Inflammatory macrophage (primary cell): ENCODE data around the gene VWA5B1.
A peak's percentile ranks its signal among the peaks of the same experiment; 100 is the strongest.
"Not testable (repeated sequence)": the region's sequence is repeated elsewhere in the genome, so short reads cannot be mapped to it uniquely, and the experiment has no call there.

Source experiments
- DNase-seq, 2 donors: peaks; one replicate each; pipeline ENCODE4 v3.0.0-alpha.2; 2020 to 2022

Gene VWA5B1

DNA sequence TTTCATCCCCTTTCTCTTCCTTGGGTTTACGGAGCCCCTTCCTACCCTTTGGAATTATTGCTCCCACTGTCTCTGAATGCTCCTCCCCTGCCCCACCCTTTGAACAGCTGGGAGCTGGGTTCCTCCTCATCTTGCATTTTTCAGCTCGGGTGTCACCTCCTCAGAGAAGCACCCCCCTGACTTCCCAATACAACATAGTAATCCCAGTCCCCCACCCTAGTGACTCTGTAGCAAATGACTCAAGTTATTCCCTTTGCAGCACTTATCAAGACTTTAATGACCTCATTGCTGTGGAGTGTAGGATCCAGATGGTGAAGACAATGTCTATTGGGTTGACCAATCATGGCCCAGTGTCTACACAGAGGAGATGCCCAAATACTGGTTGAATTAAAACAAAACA is 8.9 kb upstream of the VWA5B1 start:
- no peak for DNase-seq

DNA sequence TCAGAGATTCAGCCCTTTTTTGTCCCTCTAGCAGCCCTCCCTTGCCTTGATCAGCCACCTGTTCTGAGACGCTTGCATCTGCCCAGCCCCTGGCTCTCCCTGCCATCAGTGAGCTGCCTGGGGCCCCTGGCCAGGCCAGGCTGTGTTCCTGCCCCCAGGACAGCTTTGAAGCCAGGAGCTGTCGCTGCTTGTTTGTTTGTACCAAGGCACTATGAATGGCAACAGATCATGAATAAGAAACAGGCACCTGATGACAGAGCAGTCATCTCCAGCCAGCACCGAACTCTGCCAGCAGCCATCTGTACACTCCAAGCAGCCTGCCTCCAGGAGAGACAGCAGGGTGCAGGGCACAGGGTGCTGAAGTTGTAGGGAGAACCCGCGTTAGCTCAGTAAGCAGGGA is 8.1 kb upstream of the VWA5B1 start:
- no peak for DNase-seq

DNA sequence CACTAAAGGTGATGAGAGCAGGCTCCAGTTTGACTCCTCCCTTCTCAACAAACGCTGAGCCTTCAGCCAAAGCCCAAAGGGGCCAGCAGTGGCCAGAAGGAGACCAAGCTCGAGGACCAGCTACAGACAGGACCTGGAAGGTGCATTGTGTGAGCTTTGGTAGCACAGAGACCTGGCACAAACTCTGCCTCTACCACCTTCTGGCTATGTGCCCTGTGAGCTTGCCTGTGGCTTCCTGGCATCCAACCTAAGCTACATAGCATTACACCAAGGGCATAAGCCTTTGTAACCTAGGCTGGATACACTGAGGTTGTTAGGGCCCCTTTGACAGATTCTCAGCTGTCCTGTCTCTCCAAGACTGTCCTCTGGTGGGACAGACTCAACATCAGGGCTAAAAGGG is 6.6 kb upstream of the VWA5B1 start:
- no peak for DNase-seq

DNA sequence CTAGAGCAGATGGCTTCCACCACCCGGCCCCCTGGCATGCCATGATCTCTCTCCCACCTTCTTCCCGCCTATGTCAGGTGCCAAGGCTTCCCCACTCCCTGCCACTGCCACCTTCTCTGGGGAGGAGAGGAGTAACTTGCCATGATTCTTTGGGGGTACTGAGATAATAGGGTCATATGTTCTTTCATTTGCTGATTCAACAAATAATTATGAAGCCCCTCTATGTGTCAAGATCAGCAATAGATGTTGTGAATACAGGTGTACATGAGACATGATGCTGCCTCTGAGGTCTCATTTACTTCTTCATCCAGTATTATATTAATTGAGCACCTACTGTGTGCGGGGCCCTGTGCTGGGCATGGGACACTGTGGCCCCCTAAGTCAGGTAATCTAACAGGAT is 6.0 kb upstream of the VWA5B1 start:
- no peak for DNase-seq

DNA sequence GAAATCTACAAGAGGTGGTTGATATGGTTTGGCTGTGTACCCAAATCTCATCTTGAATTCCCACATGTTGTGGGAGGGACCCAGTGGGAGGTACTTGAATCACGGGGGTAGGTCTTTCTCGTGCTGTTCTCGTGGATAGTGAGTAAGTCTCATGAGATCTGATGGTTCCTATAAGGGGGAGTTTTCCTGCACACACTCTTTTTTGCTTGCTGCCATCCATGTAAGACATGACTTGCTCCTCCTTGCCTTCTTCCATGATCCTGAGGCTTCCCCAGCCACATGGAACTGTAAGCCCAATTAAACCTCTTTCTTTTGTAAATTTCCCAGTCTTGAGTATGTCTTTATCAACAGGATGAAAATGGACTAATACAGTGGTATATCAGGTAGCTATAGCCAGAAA is 5.2 kb upstream of the VWA5B1 start:
- DNase-seq = no peak

DNA sequence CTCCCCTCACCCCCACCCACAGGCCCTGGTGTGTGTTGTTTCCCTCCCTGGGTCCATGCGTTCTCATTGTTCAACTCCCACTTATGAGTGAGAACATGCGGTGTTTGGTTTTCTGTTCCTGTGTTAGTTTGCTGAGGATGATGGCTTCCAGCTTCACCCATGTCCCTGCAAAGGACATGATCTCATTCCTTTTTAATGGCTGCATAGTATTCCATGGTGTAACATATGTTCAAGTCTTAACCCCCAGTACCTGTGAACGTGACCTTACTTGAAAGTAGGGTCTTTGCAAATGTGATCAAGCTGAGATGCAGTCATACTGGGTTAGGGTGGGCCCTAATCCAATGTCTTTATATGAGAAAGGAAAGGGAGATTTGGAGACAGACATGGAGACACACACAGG is 3.0 kb upstream of the VWA5B1 start:
- not testable (repeated sequence) for DNase-seq

DNA sequence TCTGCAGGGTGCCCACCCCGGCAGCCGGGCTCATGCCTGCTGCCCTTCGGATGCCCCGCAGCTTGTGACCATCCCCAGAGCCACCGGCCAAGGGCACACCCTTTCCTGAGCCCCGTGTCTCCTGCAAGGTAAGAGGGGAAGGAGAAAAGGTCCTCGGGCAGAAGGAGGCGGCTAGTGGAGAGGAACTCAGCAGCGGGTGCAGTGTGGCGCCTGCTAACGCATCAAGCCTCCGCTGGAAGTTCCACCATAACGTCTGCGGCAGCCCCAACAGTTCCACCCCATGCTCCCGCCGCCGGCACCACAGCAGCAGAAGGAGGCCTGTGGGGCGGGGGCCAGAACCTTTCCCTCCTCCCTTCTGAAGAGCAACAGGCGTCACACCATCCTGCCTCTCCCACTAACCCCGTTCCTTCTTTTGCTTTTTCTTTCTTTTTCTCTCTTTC is 990 bp downstream of the VWA5B1 start:
- no peak for DNase-seq

DNA sequence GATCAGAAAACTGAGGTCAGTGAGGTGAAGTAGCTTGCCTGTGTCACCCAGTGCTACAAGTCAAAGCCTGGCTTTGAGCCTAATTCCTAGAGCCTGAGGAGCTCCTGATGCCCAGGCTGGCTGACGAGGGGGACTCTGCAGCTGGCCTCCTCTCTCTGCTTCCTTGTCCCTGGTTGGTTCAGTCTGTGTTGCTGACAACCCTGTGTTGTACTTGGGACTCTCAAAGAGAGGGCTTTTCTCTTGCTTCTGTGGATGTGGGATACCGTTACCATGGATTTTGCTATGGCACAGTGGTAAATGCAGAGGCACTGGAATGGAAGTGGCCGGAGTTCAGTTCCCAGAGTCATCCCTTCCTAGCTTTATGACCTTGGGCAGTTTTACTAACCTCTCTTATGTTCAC is 8.0 kb downstream of the VWA5B1 start:
- no peak for DNase-seq

DNA sequence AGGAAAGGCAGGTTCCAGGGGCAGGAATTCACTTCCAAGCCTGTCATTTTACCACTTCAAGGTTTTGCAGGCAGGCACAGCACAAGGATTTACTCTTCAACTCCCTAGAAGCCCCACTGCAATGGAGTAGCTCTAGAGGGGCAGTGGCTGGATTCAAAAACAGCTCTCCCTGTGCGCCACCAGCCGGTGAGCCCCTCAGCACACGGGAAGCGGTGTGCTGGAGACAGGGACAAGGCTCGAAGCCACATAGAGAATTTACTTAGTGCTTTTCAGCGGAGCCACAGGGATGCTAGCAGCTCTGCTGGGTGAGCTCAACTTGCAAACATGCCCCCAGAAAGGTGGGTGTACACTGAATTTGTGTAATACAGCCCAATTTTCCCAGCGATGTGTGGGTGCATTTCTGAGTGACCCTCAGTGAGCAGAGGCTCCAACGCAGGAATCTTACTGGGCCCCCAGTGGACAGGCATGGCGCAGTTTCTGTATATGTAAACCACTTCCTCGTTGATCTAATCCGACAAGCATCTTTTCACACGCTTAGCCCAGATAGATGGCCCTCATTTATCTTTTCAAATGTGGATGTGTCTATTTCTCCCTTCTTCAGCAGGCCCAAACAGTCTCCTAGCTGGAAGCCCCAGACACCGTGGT is 10.9 kb downstream of the VWA5B1 start:
- no peak for DNase-seq

DNA sequence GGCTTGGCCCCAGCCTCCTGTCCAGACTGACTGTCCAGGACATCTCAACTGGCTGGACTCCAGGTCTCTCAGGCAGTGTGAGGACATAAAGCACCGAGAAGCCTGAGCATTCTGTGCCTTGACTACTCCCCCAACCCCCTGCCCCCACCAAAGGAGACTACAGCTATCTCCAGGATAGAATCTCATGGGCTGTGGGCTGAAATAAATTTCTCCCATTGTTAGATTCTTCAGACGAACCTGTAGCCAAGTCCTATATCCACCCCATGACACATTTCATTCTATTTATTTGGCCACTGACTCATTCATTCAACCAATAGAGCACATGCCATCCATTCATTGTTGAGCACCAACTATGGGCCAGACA is 11.4 kb downstream of the VWA5B1 start:
- DNase-seq = no peak

DNA sequence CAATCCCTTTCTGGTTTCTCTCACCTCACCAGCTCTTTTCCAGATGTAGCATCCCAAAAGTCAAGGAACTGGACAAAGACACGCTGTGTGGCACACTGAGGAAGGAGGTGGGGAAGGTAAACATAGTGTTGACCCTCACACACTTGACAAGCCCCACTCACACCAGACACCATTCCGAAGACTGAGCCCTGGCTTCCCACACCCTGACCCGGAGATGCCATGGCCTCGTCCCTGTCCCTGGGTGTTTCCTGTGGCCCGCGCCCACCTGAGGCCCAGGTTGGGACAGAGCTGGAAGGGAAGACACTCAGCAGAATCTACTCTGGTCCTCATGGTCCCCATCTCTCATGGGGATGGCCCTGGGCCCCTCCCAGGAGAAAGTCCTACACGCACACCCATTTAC is 16.4 kb downstream of the VWA5B1 start:
- DNase-seq = no peak

DNA sequence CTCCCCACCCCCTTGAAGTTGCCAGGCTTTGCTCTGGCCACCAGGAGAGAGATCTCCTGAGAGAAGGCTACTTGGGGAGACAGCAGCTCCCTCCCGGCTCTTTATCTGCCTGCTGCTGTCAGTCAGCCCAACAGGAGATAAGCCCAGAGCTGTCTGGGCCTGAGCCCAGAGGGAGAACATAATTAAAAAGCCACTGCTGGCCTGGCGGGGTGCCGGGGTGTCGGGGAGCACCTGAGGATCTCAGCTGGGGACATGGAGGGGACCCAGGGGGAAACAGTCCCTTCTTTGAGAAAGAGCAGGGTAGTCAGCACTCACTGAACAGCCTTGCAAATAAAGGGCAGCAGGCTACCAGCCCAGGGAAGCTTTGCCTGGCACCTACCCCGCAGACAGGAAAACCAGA is 17.9 kb downstream of the VWA5B1 start:
- DNase-seq = no peak

DNA sequence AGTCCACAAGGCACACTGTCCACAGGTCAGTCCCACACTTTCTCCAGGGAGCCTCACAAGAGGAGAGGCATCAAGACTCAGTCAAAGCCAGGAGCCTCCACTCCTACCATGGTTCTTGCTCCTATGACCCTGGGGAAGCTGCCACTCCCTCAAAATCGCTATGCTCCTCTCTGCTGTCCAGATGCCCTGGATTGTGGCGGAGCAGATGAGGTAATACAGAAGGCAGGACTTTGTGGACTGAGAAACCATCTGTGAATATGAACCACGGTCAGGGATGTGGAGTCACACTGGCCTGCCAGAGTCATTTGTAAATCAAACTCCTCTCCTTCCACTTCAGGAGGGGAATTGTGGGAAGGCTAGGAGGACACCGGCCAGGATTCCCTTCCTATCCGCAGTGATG is 20.6 kb downstream of the VWA5B1 start:
- DNase-seq = no peak

DNA sequence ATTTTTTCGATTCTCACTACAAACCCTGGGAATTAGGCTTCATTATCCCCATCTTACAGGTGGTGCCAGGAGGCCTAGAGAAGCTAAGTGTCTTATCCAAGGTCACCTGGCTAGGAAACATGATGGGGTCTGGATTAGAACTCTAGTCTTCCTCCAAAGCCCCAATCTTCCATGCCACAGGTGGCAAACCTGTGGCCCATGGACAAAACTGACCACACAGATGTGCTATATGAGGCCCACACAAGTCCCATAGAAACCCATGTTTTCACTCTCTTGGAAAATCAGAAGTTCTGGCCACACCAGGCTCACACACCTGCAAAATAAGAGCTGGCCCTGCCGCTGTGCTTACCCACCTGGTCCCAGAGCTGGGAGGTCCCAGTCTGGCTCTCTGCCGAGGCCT is 21.6 kb downstream of the VWA5B1 start:
- DNase-seq = no peak

DNA sequence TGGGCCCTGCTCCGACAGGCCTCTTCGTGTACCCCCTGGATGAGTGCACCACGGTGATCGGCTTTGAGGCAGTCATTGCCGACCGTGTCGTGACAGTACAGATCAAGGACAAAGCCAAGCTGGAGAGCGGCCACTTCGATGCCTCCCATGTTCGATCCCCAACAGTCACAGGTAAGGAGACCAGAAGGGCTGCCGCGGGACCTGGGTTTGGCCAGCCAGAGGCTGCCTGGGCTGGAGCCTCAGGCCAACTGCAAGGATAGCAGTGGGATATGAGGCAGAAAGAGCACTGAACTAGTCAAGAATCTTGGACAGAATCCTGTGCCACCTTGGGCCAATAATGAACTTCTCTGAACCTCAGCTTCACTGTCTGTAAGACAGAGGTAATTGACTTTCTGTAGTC is 22.1 kb downstream of the VWA5B1 start:
- no peak for DNase-seq

DNA sequence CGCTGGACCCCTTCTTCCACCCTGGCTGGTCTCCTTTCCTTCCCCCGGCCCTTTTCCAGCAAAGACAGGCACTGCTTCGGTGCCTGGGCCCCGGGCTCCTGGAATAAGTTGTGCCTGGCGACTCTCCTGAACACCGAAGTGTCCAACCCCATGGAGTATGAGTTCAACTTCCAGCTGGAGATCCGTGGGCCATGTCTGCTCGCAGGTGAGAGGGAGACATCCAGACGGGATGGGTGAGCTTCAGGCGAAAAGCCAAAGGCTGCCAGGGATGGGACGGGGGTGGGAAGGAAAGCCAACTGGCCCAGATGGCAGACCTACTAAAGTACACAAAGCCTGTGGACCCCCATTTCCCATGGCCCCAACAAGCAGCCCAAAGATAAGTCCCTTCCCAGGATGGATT is 26.8 kb downstream of the VWA5B1 start:
- DNase-seq = no peak

DNA sequence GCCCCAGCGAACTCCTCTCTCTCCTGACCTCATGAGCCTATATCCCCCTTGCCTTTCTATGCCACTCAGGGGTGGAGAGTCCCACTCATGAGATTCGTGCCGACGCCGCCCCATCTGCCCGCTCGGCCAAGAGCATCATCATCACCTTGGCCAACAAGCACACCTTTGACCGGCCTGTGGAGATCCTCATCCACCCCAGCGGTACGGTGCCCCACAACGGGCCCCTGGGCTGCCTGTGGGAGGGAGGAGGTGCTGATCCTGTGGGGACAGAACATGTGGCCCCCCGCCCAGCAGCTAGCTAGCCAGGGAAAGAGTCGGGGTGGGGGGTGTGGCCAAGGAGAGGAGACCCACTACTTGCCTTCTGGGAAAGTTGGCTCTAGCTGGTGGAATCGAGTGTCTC is 27.8 kb downstream of the VWA5B1 start:
- DNase-seq = no peak

DNA sequence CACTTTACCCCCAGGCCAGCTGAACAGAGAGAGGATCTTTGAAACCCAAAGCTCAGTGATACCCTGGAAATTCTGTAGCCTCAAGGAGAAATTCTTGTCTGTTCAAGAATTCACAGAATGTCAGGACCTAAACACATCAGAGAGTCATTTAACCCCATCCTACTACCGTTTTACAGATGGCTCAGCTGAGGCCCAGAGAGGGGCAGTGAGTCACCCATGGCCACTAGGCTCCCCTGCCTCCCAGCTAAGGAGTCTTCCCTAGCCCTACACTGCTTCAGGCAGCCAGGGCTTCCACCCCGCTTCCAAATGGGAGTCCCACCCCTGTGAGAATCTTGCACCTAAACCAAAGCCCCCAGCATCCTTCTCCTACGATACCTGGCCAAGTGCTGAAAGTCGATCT is 28.3 kb downstream of the VWA5B1 start:
- DNase-seq = no peak

DNA sequence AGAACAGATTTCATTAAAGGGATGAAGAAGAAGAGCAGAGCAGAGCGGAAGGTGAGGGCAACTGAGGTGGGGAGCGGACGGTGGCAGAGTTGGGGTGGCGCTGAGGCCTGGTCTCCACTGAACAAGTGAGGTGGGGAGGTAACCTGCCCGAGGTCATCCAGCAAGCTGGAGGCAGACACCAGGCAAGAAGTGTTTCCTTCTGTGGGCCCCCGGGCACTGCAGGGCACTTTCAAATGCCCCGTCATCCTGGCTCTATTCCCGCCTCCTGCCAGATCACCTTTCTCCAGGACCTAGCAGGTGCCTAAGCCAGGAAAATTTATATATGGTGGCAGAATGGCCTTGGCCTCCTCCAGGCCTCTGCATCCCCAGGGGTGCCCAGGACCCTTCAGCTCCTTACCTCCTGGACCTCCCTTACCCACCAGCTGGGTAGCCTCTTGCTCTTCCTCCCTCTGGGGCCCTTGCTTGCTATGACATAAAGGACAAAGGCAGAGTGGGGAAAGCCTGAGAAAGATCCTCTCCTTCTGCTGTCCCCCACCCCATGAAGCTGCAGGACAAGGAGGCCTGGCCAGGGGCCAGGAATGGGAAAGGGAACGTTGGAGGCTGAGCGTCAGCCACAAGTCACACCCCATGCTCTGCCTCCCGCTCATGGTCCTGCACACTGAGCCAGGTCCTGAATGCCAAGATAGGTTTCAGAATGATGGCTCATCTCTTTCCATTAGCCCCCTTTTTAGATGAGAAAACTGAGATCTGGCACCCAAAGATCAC is 29.0 kb downstream of the VWA5B1 start:
- no peak for DNase-seq

DNA sequence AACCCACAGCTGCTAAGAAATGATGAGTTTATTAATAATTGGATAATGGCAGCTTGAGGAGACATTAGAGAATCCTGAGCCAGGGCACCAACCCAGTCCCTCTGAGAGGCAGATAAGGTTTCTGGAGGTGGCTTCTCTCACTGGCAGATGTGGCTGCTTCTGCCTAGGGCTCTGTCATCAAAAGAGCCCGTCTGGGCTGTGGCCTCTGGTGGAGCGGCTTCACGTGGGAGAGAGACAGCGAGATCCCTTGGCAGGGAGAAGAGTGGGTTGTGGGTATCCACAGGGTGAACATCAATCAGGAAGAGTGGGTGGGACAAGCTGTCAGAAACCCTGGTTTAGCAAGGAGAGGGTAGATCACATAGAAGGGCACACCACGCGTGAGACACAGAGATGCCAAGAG is 30.0 kb downstream of the VWA5B1 start:
- no peak for DNase-seq

DNA sequence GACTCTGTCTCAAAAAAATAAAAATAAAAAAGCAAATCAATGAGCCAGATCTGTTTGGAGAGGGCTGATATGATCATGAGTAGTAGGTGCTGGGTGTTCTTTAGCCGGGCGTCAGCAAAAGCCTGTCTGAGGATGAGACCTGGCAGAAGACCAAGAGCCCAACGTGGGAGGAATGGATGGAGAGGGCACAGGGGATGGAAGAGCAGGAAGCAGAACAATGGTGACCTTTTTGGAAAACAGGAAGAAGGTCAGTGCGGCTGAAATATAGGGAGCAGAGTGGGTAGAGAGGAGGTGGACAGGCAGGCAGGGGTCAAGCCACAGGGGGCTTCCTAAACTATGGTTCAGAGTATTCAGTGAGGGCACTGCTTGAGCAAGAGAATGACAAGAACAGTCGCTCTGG is 30.9 kb downstream of the VWA5B1 start:
- no peak for DNase-seq

DNA sequence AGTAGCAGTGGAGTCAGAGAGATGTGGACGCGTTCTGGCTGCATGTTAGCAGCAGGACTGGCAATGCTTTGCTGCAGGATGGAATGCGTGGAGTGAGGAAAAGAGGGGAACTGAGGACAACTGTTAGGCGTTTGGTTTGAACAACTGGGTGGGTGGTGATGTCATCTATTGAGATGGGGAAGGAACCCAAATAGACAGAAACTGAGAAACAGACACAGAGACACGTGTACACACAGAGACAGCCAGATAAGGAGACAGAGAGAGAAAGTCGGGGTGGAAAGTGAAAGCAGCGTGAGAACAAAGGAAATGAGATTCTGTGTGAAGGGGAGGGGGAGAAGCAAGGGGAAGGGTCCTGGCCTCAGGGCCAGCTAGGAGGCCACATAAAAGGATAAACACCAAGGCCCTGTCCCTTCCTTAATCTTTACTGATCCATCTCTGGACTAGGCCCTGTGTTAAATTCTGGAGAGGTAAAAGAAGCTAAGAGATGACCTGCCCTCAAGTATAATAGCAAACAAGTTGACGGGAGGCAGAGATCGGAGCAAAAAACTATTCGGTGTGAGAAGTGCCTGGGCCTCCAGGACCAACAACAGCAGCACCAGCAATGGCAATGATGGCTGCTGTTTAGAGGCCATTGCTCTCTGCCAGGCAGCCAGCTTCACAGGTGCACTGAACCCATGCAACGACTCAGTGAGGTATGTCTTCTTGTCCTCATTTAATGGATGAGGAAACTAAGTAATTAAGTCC is 31.6 kb downstream of the VWA5B1 start:
- DNase-seq = peak in 1 of 2 donors; percentile 3

DNA sequence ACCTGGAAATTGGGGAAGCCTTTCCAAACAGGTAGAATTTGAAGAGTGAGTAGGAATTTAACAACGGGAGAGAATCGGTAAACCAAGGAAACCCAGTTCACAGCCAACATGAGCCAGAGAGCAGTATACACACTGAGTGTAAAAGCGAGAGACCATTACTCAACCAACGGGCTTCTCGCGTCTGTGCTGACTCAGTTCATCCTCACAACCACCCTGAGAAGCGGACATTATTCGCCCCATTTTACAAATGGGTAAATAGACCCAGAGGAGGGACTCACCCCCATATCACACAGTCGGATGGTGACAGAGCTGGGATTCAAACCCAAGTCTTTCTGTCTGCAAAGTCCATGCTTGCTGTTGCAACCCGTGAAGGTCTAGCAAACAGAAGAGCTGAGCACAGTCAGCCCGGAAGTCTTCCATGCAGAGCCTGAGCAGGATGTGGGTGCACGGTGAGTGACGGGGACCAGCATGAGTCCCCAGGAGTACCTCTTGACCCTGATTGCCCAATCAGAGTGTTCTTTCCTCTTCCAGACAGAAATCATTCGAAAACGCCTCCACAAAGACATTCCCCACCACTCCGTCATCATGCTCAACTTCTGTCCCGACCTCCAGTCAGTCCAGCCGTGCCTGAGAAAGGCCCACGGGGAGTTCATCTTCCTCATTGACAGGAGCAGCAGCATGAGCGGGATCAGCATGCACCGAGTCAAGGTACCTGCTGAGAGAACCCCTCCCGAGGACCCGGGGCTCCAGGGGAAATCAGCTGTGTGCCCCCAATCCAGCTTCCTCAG is 32.3 kb downstream of the VWA5B1 start:
- no peak for DNase-seq
